PFSK-1 (cell line): ENCODE results near the gene DCTN4.

Experiments used
- POLR2AphosphoS5 ChIP-seq: IDR thresholded peaks from 2 replicates; pipeline ENCODE4 v1.6.1; 2012; ENCODE audit warnings: low read depth, mild to moderate bottlenecking, control low read depth, low read length, moderate library complexity
- TF ChIP-seq, protein P1 (sequence below), 2 experiments: IDR thresholded peaks; 2 replicates each; pipeline versions ENCODE4 v1.6.1 to v1.8.0; 2011 to 2012; ENCODE audit warnings: low read depth in 2 of 2, low read length in 2 of 2, control low read depth in 1 of 2, inconsistent platforms in 1 of 2, mild to moderate bottlenecking in 1 of 2, moderate library complexity in 1 of 2; ENCODE audit not compliant: insufficient read depth in 1 of 2

DNA sequence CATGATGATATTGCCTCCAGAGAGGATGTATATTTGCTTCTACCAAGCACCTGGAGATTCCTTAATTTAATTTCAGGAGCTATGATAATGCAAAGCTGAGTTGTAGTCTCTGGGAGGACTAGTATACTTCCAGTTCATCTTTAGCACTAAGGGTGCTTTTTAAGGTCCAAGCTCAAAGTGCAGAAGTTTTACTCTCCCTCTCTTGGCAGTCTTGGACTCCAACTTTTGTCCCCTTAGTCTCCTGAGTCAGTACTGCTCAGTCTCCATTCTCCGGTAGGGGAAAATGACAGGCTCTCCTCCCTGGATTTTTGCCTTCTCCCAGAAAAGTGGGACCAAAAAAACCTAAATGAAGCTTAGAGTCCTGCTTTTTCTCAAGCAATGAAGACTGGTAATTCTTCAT, 28.1 kb upstream of the DCTN4 start:
- no peak for TF ChIP-seq POLR2AphosphoS5
- TF ChIP-seq, protein P1, sequence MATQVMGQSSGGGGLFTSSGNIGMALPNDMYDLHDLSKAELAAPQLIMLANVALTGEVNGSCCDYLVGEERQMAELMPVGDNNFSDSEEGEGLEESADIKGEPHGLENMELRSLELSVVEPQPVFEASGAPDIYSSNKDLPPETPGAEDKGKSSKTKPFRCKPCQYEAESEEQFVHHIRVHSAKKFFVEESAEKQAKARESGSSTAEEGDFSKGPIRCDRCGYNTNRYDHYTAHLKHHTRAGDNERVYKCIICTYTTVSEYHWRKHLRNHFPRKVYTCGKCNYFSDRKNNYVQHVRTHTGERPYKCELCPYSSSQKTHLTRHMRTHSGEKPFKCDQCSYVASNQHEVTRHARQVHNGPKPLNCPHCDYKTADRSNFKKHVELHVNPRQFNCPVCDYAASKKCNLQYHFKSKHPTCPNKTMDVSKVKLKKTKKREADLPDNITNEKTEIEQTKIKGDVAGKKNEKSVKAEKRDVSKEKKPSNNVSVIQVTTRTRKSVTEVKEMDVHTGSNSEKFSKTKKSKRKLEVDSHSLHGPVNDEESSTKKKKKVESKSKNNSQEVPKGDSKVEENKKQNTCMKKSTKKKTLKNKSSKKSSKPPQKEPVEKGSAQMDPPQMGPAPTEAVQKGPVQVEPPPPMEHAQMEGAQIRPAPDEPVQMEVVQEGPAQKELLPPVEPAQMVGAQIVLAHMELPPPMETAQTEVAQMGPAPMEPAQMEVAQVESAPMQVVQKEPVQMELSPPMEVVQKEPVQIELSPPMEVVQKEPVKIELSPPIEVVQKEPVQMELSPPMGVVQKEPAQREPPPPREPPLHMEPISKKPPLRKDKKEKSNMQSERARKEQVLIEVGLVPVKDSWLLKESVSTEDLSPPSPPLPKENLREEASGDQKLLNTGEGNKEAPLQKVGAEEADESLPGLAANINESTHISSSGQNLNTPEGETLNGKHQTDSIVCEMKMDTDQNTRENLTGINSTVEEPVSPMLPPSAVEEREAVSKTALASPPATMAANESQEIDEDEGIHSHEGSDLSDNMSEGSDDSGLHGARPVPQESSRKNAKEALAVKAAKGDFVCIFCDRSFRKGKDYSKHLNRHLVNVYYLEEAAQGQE (IDR thresholded peaks at IDR 0.05; ENCODE audit: insufficient read depth in 1 of 2, low read depth in 2 of 2, low read length in 2 of 2), result no peak
